HEK293 (cell line): ENCODE data around the gene ACR.

ENCODE experiments used
- CTCF ChIA-PET: fragments of 350-600 bp; formaldehyde crosslinking; extraction: SDS; loops from one replicate; lab custom pipeline; 2021; ENCODE audit warnings: antibody characterized with exemption; lab: Yijun Ruan, JAX
- POLR2A ChIA-PET: fragments of 300-600 bp; formaldehyde crosslinking; extraction: SDS; loops from one replicate; lab custom pipeline; 2020; ENCODE audit warnings: antibody characterized with exemption, inconsistent platforms; lab: Yijun Ruan, JAX
- H3K27ac ChIP-seq: fragments of 200-500 bp; sonication (Bioruptor generic); 2 replicates; pipeline ENCODE4 v1.5.1; 2014; ENCODE audit warnings: low read depth, low read length, control low read depth, inconsistent platforms; ENCODE audit errors: extremely low read depth
- H3K36me3 ChIP-seq, 2 experiments: fragments of 200-500 bp in 1 of 2; sonication (Bioruptor generic) in 1 of 2; 1 replicate in 1 of 2; 2 replicates in 1 of 2; pipeline ENCODE4 v1.5.1; 2014 to 2017; ENCODE audit warnings: inconsistent platforms in 2 of 2, low read length in 2 of 2; ENCODE audit not compliant: control insufficient read depth in 2 of 2, insufficient read depth in 1 of 2
- H3K4me1 ChIP-seq: fragments of 200-500 bp; sonication (Bioruptor generic); 2 replicates; pipeline ENCODE4 v1.5.1; 2014; ENCODE audit warnings: mild to moderate bottlenecking, low read length, inconsistent platforms; ENCODE audit not compliant: control insufficient read depth, insufficient read depth
- H3K4me3 ChIP-seq: 2 replicates; pipeline ENCODE4 v1.5.1; 2011; ENCODE audit warnings: low read depth, mild to moderate bottlenecking, control low read depth, low read length, moderate library complexity
- H3K9me3 ChIP-seq: fragments of 200-500 bp; sonication (Bioruptor generic); 2 replicates; pipeline ENCODE4 v1.5.1; 2014; ENCODE audit warnings: low read depth, low read length, inconsistent platforms; ENCODE audit not compliant: control insufficient read depth, insufficient read depth
- CTCF ChIP-seq: fragments of 450-650 bp; formaldehyde crosslinking; IDR thresholded peaks from 2 replicates; pipeline ENCODE4 v1.5.1; 2016; ENCODE audit warnings: missing biosample characterization, missing genetic modification characterization
- EGR2 ChIP-seq: fragments of 450-650 bp; formaldehyde crosslinking; IDR thresholded peaks from 2 replicates; pipeline ENCODE4 v1.5.1; 2016; ENCODE audit warnings: low read depth, missing biosample characterization, missing genetic modification characterization
- SCRT1 ChIP-seq: fragments of 450-650 bp; formaldehyde crosslinking; IDR thresholded peaks from 2 replicates; pipeline ENCODE4 v1.5.1; 2016; ENCODE audit warnings: missing biosample characterization, missing genetic modification characterization, borderline replicate concordance
- ZBTB10 ChIP-seq: fragments of 450-650 bp; formaldehyde crosslinking; IDR thresholded peaks from 2 replicates; pipeline ENCODE4 v1.5.1; 2016; ENCODE audit warnings: missing biosample characterization, missing genetic modification characterization
- ZNF148 ChIP-seq: fragments of 450-650 bp; formaldehyde crosslinking; IDR thresholded peaks from 2 replicates; pipeline ENCODE4 v1.5.0; 2017; ENCODE audit warnings: missing biosample characterization, missing genetic modification characterization, borderline replicate concordance
- ZNF248 ChIP-seq: fragments of 450-650 bp; formaldehyde crosslinking; IDR thresholded peaks from 2 replicates; pipeline ENCODE4 v1.5.1; 2017; ENCODE audit warnings: missing biosample characterization, missing genetic modification characterization
- ZNF398 ChIP-seq: fragments of 450-650 bp; formaldehyde crosslinking; IDR thresholded peaks from 2 replicates; pipeline ENCODE4 v1.5.1; 2017; ENCODE audit warnings: missing biosample characterization, missing genetic modification characterization
- ZNF654 ChIP-seq: fragments of 450-650 bp; formaldehyde crosslinking; IDR thresholded peaks from 2 replicates; pipeline ENCODE4 v1.5.1; 2016; ENCODE audit warnings: low read depth, missing biosample characterization, missing genetic modification characterization

ACR gene

DNA sequence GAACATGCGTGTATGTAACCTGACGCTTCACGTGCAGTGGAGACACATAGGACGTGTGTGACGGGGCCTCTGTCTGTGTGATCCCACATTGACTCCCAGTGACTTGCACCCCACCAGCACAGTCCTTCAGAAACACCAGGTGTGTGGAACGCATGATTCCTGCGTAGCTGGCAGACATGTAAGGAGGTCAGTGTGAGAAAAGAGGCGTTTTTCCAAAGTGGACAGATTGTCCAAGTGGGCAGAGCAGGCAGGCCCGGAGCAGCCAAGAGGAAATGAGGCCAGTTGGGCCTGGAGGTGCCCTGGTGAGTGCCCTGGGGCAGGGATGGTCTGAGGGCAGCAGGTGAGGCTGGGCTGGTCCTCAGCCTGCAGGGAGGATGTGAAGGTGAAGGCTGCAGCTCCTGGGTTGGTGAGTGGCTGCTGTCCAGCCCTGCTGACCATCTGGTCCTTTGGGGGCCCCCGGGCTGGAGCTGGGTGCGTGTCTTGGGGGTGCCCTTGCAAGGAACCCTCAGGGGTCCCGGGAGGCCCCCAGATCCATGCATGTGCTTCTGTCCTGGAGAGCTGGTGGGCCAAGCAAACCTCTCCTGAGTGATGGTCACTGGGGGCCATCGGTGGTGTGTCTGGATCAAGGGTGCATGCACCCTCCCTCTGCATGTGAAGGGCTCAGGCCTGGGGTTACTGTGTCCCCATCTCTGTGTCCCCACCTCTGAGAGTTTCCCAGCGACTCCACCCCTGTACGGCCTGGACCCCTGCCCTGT is 38.8 kb upstream of the ACR start:
- no peak overlapping the region for H3K4me3 ChIP-seq
- ChIA-PET POLR2A (no interaction called here), CTCF (interaction anchor here (0.6 to 0.7 kb wide), 3 partner anchors 12 to 340 kb away, joined by 3 read pairs; no protein-coding TSS in a partner anchor)
- H3K36me3 ChIP-seq, result peaks cover 0 to 43% of the 10 kb centered on the region in 2 experiments; a peak in 1 of 3 replicates
- H3K4me1 ChIP-seq, result no peaks in the 10 kb centered on the region
- no peak overlapping the region for H3K27ac ChIP-seq
- TF ChIP-seq EGR2 (tag by site-specific recombination) (no peak), ZBTB10 (peak; percentile 24; the same call in 1 of the 2 replicates)
- no peaks in the 10 kb centered on the region for H3K9me3 ChIP-seq

- ChIA-PET POLR2A (no interaction called here), CTCF (interaction anchor here (0.6 to 0.9 kb wide), 7 partner anchors 9 to 340 kb away, joined by 3 to 4 read pairs (median 3); no protein-coding TSS in a partner anchor)
- no peaks in the 10 kb centered on the region for H3K4me1 ChIP-seq
- TF ChIP-seq ZNF148 (tag by site-specific recombination) (no peak), CTCF (tag by site-specific recombination) (peak; percentile 33; the same call in 1 of the 2 replicates), ZNF654 (tag by site-specific recombination) (peak; percentile 36), ZNF398 (tag by site-specific recombination) (peak; percentile 53; the same call in 1 of the 2 replicates), ZNF248 (tag by site-specific recombination) (no peak), SCRT1 (tag by site-specific recombination) (peak; percentile 33; the same call in 1 of the 2 replicates)
- no peak overlapping the region for H3K27ac ChIP-seq
- peaks cover 0 to 48% of the 10 kb centered on the region in 2 experiments; a peak in 1 of 3 replicates for H3K36me3 ChIP-seq
- H3K9me3 ChIP-seq, result no peaks in the 10 kb centered on the region
- H3K4me3 ChIP-seq, result no peak overlapping the region
These were observed 38.1 kb upstream of the ACR start for GRCh38 chr22:50699756-50700386.
